Adrenal gland (tissue), 5 donors: ENCODE measurements around the gene ACTL6B.
A peak's percentile ranks its signal among the peaks of the same experiment; 100 is the strongest.

ENCODE experiments used
- POLR2A ChIP-seq, 2 donors: fragments of 450-650 bp; IDR thresholded peaks; one replicate each; pipeline ENCODE4 v1.6.1; 2017; ENCODE audit warnings: antibody characterized with exemption in 2 of 2, mild to moderate bottlenecking in 2 of 2, moderate library complexity in 1 of 2
- TF ChIP-seq, protein P1 (sequence below), 6 experiments: fragments of 450-650 bp in 4 of 6; fragments of 200-600 bp in 2 of 6; sonication (generic) in 1 of 6; IDR thresholded peaks; 1 replicate in 5 of 6; 2 replicates in 1 of 6; pipeline versions ENCODE4 v1.5.1 to v1.8.0; 2016 to 2021; ENCODE audit warnings: antibody characterized with exemption in 6 of 6, mild to moderate bottlenecking in 2 of 6, moderate library complexity in 1 of 6
- donor health status: DM: no; HTN: no; CAD: no.

GRCh38 chr7:100705320-100705752 is 49.1 kb upstream of the ACTL6B start:
- TF ChIP-seq POLR2A (IDR thresholded peaks at IDR 0.05) = no peak
- TF ChIP-seq, protein P1, sequence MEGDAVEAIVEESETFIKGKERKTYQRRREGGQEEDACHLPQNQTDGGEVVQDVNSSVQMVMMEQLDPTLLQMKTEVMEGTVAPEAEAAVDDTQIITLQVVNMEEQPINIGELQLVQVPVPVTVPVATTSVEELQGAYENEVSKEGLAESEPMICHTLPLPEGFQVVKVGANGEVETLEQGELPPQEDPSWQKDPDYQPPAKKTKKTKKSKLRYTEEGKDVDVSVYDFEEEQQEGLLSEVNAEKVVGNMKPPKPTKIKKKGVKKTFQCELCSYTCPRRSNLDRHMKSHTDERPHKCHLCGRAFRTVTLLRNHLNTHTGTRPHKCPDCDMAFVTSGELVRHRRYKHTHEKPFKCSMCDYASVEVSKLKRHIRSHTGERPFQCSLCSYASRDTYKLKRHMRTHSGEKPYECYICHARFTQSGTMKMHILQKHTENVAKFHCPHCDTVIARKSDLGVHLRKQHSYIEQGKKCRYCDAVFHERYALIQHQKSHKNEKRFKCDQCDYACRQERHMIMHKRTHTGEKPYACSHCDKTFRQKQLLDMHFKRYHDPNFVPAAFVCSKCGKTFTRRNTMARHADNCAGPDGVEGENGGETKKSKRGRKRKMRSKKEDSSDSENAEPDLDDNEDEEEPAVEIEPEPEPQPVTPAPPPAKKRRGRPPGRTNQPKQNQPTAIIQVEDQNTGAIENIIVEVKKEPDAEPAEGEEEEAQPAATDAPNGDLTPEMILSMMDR (IDR thresholded peaks at IDR 0.05) = peak; percentile 90 to 94 (median 90)
